Adrenal gland (tissue), 5 donors: Measurements from ENCODE around the gene TWNK.

Experiments
- CTCF ChIP-seq, 6 experiments: fragments of 450-650 bp in 4 of 6; fragments of 200-600 bp in 2 of 6; sonication (generic) in 1 of 6; IDR thresholded peaks; 1 replicate in 5 of 6; 2 replicates in 1 of 6; pipeline versions ENCODE4 v1.5.1 to v1.8.0; 2016 to 2021; ENCODE audit warnings: antibody characterized with exemption in 6 of 6, mild to moderate bottlenecking in 2 of 6, moderate library complexity in 1 of 6
- POLR2A ChIP-seq, 2 donors: fragments of 450-650 bp; IDR thresholded peaks; one replicate each; pipeline ENCODE4 v1.6.1; 2017; ENCODE audit warnings: antibody characterized with exemption in 2 of 2, mild to moderate bottlenecking in 2 of 2, moderate library complexity in 1 of 2
- donor health status: DM: no; HTN: no; CAD: no.

- TF ChIP-seq CTCF (IDR thresholded peaks at IDR 0.05) (no peak), POLR2A (IDR thresholded peaks at IDR 0.05) (peak in 1 of 2 donors; percentile 67)
These were observed 44.7 kb downstream of the TWNK start for GRCh38 chr10:101031796-101032636.
